GM19397 (cell line): Measurements from ENCODE around the gene CNGB1.

Experiments used
- ATAC-seq: cut with Tn5 transposase; IDR thresholded peaks from one replicate; pipeline ENCODE4 v1.9.1; 2021; ENCODE audit warnings: mild to moderate bottlenecking, moderate library complexity; ENCODE audit not compliant: unreplicated experiment

The CNGB1 gene

DNA sequence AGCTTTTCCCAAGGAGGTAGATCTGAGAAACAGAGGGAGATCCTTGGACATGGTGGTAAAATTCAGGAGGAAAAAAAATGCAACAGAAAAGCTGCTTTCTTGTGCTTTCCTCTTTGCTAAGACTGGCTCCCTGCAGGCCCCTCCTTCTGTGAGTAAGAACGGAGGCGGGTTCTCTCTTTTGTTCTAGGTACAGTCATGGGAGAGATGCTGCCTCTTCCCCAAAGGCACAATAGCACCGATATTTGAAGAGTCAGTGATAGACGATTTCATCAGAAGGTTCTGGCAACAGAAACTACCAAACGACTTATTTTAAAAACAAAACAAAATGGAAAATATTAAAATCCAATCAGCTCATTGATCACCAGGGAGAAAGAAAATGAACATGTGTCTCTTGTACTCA lies 136.0 kb downstream of the CNGB1 start:
- no peak for ATAC-seq
